Measurements from ENCODE around the gene METTL24. TPM values are rescaled to one million over a fixed set of nuclear protein-coding genes. Genes with fewer than 3 reads are reported as not detected.

METTL24 gene
- total RNA-seq, 1 experiment from 2014 or later, result 0.61 TPM

DNA sequence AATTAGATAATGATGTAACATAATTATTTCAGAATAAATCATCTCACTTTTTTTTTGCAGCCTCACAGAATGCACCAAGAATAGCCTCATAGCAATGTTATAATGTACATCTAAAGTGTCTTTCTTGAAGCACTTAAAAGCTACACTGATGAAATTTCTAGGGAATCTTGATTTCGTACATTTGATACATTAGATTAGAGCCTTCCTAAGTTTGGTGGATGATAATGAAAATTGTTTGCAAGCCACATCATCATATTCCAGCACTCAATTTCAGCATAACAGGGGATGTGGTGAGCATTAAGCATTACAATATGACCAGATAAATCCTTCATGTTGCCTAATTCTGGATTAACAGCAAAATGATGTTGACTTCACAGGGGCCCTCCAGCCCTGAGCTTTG lies 9.7 kb upstream of the METTL24 start:
- H3K27ac ChIP-seq (ENCODE audit: insufficient read length, low read depth, low read length), result no peak overlapping the region
- Mint-ChIP-seq H3K4me3 (no peak overlapping the region), H3K36me3 (ENCODE audit: insufficient read depth in 1 of 3, low read depth in 3 of 3) (no peaks in the 10 kb centered on the region; a peak in 1 of 7 replicates), H3K27ac (no peak overlapping the region), H3K27me3 (ENCODE audit: low read depth) (peaks cover 6% of the 10 kb centered on the region; the same call in 1 of the 2 replicates), H3K9me3 (no peaks in the 10 kb centered on the region), H3K4me1 (peaks cover 44 to 53% of the 10 kb centered on the region in 2 experiments)
- H4K91ac ChIP-seq (ENCODE audit: insufficient read length, low read depth, low read length), result no peak overlapping the region
- no peak overlapping the region for H3K4ac ChIP-seq (ENCODE audit: low read depth, low read length)
- H3K4me1 ChIP-seq (ENCODE audit: insufficient read depth, low read length), result no peaks in the 10 kb centered on the region
- H2BK5ac ChIP-seq (ENCODE audit: insufficient read length, low read length), result no peak overlapping the region
- H3K23ac ChIP-seq (ENCODE audit: insufficient read length, low read depth, low read length), result no peak overlapping the region
- no peak overlapping the region for H4K8ac ChIP-seq (replicated peaks; ENCODE audit: insufficient read length, low read depth, low read length)
- no peak for DNase-seq
- H3K4me2 ChIP-seq (ENCODE audit: insufficient read depth, insufficient read length, low read length), result no peak overlapping the region
- H2BK20ac ChIP-seq (ENCODE audit: low read depth, low read length, poor library complexity, severe bottlenecking), result no peak overlapping the region
- TF ChIP-seq, protein P1, sequence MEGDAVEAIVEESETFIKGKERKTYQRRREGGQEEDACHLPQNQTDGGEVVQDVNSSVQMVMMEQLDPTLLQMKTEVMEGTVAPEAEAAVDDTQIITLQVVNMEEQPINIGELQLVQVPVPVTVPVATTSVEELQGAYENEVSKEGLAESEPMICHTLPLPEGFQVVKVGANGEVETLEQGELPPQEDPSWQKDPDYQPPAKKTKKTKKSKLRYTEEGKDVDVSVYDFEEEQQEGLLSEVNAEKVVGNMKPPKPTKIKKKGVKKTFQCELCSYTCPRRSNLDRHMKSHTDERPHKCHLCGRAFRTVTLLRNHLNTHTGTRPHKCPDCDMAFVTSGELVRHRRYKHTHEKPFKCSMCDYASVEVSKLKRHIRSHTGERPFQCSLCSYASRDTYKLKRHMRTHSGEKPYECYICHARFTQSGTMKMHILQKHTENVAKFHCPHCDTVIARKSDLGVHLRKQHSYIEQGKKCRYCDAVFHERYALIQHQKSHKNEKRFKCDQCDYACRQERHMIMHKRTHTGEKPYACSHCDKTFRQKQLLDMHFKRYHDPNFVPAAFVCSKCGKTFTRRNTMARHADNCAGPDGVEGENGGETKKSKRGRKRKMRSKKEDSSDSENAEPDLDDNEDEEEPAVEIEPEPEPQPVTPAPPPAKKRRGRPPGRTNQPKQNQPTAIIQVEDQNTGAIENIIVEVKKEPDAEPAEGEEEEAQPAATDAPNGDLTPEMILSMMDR (conservative IDR thresholded peaks at IDR 0.05), result no peak
- no peak overlapping the region for H2BK120ac ChIP-seq (ENCODE audit: low read depth, low read length, poor library complexity, severe bottlenecking)
- no peak overlapping the region for H2BK12ac ChIP-seq (ENCODE audit: insufficient read length, low read depth, low read length)
- H3K79me2 ChIP-seq (ENCODE audit: insufficient read depth, low read length), result no peaks in the 10 kb centered on the region
- H2BK15ac ChIP-seq (ENCODE audit: low read depth, low read length), result no peak overlapping the region
- no peaks in the 10 kb centered on the region for H3K9me3 ChIP-seq (ENCODE audit: control insufficient read depth, low read depth, low read length)
- no peak overlapping the region for H4K5ac ChIP-seq (ENCODE audit: insufficient read length, low read depth, low read length)
- H2AFZ ChIP-seq (ENCODE audit: low read length), result no peak overlapping the region
- WGBS (ENCODE audit: extremely low coverage, insufficient read length, low lambda C conversion rate), result no CpG with 5 or more reads among the region's 1 CpG
- H3K9ac ChIP-seq (ENCODE audit: extremely low read depth, insufficient read length, low read length), result no peak overlapping the region
- H3K18ac ChIP-seq (ENCODE audit: insufficient read length, low read depth, low read length), result no peak overlapping the region
- no peak overlapping the region for H3K56ac ChIP-seq (ENCODE audit: insufficient read length, low read depth, low read length)
- no peaks in the 10 kb centered on the region for H3K23me2 ChIP-seq (ENCODE audit: insufficient read length, low read depth, low read length, poor library complexity, severe bottlenecking)
- H3K14ac ChIP-seq (ENCODE audit: insufficient read depth, low read length), result no peak overlapping the region
- H3T11ph ChIP-seq (ENCODE audit: low read length), result no peak overlapping the region
- no peaks in the 10 kb centered on the region for H3K79me1 ChIP-seq (ENCODE audit: insufficient read depth, low read depth, low read length, poor library complexity, severe bottlenecking)
- no peak overlapping the region for H2AK5ac ChIP-seq (ENCODE audit: insufficient read length, low read length)
- H4K20me1 ChIP-seq (ENCODE audit: control insufficient read depth, insufficient read depth, insufficient read length), result no peaks in the 10 kb centered on the region
- H3K27me3 ChIP-seq (ENCODE audit: insufficient read depth, low read length), result no peaks in the 10 kb centered on the region

All from H9 (cell line).